Glomerular visceral epithelial cell (primary cell): Measurements from ENCODE around the gene CTDSPL.
A peak's percentile ranks its signal among the peaks of the same experiment; 100 is the strongest.
"Not testable (repeated sequence)": the region's sequence is repeated elsewhere in the genome, so short reads cannot be mapped to it uniquely, and the experiment has no call there.

Experiments used
- DNase-seq: peaks from one replicate; pipeline ENCODE4 v3.0.0-alpha.2; 2016; ENCODE audit errors: extremely low spot score

The CTDSPL gene

GRCh38 chr3:38018296-38019266 is 156.9 kb downstream of the CTDSPL start:
- DNase-seq, result no peak

DNA sequence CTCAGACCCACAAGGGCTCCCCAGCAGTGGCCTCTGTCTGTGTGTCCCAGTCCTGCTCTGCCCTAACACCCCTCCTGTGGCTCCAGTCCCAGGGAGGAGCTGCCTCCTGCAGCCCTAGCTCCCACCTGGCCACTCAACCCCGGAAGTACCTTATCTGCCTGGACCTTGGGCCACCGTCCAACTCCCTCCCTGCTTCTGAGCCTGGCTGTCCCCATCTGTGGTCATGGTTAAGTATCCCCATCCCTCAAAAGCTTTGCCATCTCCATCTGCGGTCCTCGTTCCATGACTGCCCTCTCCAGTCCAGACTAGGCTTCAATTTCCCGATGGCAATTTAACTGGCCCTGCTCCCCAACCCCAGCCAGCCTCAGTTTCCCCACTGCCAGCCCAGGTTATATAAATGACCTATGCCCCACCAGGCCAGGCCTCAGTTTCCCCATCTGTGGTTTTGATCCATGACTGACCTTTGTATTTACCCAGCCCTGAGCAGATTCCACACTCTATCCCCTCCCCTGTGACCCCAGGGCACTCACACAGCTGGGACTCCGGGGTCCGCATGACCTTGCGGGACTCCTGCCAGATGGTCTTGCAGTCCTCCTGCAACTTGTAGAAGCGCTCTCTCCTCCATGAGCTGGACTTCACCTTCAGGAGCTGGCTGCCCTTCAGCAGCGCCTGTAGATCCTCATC is 158.1 kb downstream of the CTDSPL start:
- no peak for DNase-seq

GRCh38 chr3:38020342-38020726 is 158.7 kb downstream of the CTDSPL start:
- no peak for DNase-seq

GRCh38 chr3:38021196-38021595 is 159.5 kb downstream of the CTDSPL start:
- no peak for DNase-seq

- no peak for DNase-seq
These were observed 160.6 kb downstream of the CTDSPL start for GRCh38 chr3:38022301-38022700.

- no peak for DNase-seq
These were observed 161.4 kb downstream of the CTDSPL start for GRCh38 chr3:38022896-38023709.

DNA sequence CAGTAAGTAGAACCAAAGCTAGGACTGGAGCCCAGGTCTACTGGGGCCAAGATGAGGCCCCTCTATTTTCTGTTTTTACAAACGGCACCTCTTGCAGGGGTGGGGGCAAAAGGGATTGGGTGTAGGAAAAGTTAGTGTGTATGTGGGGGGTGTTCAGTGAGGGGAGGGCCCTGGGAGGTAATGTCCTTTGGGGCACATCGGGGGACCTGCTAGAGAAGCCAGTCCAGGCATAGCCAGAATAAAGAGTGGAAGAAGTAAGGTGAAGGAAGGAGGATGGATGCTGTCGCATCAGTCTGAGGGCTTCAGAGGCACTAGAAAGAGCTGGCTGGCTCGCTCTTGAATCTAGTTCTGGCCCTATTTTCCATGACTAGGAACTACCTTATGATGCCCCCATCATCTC is 165.2 kb downstream of the CTDSPL start:
- no peak for DNase-seq

GRCh38 chr3:38027466-38028465 is 166.1 kb downstream of the CTDSPL start:
- DNase-seq, result no peak

GRCh38 chr3:38028621-38029361 is 167.1 kb downstream of the CTDSPL start:
- no peak for DNase-seq

DNA sequence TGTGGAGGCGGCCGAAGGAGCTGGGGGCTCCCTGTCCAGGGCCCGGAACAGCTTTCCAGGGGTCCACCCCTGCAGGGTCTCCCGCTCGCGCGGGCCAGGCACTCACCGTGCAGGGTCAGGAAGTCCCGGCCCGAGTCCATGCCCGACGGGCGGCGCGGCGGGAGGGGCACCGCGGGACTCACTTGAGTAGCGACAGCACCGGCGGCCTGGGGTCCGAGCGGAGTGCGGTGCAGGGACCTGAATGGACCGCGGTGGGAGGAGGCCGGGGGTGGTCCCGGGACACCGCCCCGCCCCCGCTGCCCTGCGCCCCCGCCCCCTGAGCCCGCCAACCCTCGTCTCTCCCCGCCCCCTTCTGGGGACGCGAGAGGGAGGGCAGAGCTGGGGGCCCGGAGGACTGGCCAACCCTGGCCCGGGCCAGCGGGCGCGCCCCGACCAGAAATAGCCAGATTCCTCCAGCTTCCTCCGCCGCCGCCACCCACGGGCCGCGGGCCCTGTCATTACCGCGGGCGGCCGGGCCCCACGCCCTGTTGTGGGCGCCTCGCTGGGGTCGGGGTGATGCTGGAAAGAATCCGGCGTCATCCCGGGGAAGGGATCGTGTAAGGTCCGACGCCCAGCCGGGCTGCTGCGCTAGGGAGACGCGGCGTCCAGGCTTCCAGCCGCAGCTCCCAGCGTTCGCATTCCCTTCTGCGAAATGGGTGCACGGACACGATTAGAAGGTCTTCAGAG is 167.9 kb downstream of the CTDSPL start, which contains the start of gene PLCD1:
PLCD1 (minus strand) TSS at position 243 of the 726 bp plus-strand sequence; CDS start at position 140, 103 bp downstream.
- peak; percentile 47 for DNase-seq

GRCh38 chr3:38030126-38031021 is 168.7 kb downstream of the CTDSPL start:
- no peak for DNase-seq

DNA sequence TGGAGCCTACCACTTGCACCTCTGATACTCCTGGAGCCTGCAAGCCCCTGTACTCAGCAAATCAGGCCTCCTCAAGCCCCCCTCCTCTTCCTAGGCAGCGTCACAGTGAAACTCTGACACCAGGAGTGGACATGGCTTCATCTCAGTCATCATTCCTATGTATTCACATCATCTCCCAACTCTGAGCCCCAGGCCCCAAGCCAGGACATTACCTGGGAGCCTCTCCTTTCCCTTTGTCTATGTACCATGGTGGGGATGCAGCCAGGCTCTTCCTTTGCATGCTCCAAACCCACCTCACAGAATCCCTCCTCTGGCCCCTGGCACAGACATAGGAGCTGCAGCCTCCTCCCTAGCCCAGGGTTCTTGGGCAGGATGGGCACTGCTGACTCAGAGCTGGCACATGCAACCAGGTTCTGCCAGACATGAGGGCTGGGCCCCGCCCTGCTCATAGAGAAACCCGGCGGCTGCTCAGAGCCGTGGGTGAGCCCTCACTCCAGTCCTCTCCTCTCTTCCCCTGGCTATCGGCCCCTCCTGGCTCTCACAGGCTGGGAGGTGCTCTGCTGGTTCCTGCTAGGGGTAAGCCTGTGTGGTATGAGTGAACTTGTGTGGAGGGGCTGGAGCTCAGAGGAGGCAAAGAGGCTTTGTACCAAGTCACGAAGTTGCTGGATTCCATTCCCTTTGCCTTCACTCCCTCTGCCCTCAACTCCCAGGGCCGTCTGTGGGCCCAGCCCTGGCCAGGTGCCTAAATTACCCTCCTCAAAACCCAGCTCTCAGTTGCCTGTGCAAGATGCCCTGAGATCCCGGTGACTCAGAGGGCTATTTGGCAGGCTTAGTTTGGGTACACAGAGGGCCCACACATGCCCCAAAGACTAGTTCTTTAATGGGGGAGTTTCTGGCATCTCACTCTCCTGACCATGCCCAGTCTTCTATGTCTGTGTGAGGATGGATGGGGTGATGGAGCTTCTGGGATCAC is 169.6 kb downstream of the CTDSPL start:
- peak; percentile 72 for DNase-seq

GRCh38 chr3:38032328-38032865 is 170.7 kb downstream of the CTDSPL start:
- DNase-seq, result no peak

- not testable (repeated sequence) for DNase-seq
These were observed 171.9 kb downstream of the CTDSPL start for GRCh38 chr3:38033586-38033985.
